Tibial nerve (tissue), 4 donors: ENCODE results near the gene LTBP2. TPM values are rescaled to one million over a fixed set of nuclear protein-coding genes. Genes with fewer than 3 reads are reported as not detected.
A peak's percentile ranks its signal among the peaks of the same experiment; 100 is the strongest.

Experiments used
- DNase-seq, 2 donors: peaks; one replicate each; pipeline ENCODE4 v3.0.0-alpha.2; 2019; ENCODE audit warnings: low spot score in 2 of 2
- H3K27ac ChIP-seq, 4 donors: fragments of 200-600 bp; sonication (generic) in 3 of 4; one replicate each; pipeline ENCODE4 v1.5.1; 2017 to 2019; ENCODE audit warnings: mild to moderate bottlenecking in 1 of 4
- H3K27me3 ChIP-seq, 2 donors: fragments of 200-600 bp; sonication (generic) in 1 of 2; one replicate each; pipeline versions ENCODE4 v1.5.1 to v1.6.0; 2017 to 2019
- H3K36me3 ChIP-seq, 3 donors: fragments of 200-600 bp; sonication (generic); one replicate each; pipeline ENCODE4 v1.5.1; 2018 to 2019
- H3K4me1 ChIP-seq, 4 donors: fragments of 200-600 bp; sonication (generic) in 3 of 4; one replicate each; pipeline ENCODE4 v1.5.1; 2017 to 2019
- H3K4me3 ChIP-seq, 4 donors: fragments of 200-600 bp; sonication (generic) in 3 of 4; one replicate each; pipeline ENCODE4 v1.5.1; 2017 to 2019; ENCODE audit warnings: mild to moderate bottlenecking in 1 of 4, moderate library complexity in 1 of 4
- H3K9me3 ChIP-seq, 4 donors: fragments of 200-600 bp; sonication (generic) in 3 of 4; one replicate each; pipeline ENCODE4 v1.5.1; 2017 to 2019
- EP300 ChIP-seq, 2 donors: sonication (generic); formaldehyde crosslinking; IDR thresholded peaks; one replicate each; pipeline ENCODE4 v1.6.1; 2017; ENCODE audit warnings: antibody characterized with exemption in 2 of 2, mild to moderate bottlenecking in 1 of 2
- POLR2A ChIP-seq, 2 donors: fragments of 450-650 bp; IDR thresholded peaks; one replicate each; pipeline ENCODE4 v1.6.1; 2017; ENCODE audit warnings: antibody characterized with exemption in 2 of 2, mild to moderate bottlenecking in 2 of 2, moderate library complexity in 2 of 2
- WGBS, 2 donors: methylation state at CpG; one replicate each; pipeline ENCODE4 v1.1.5; 2018; 5-methylcytosine and 5-hydroxymethylcytosine counted together
- total RNA-seq, 4 donors: library from RNA; depleted of rRNA; stranded (reverse); fragments of >200 nt; gene quantifications; one replicate each; pipeline ENCODE4 v1.1.0, GENCODE V29; 2016
- TF ChIP-seq, protein P1 (sequence below), 5 experiments: fragments of 200-600 bp in 3 of 5; fragments of 450-650 bp in 2 of 5; sonication (generic) in 3 of 5; IDR thresholded peaks; one replicate each; pipeline ENCODE4 v1.5.1; 2016 to 2019; ENCODE audit warnings: antibody characterized with exemption in 5 of 5, mild to moderate bottlenecking in 3 of 5, moderate library complexity in 2 of 5

Gene LTBP2
- total RNA-seq, 4 donors from 2014 or later = 67.1 to 276 (median 134) TPM

DNA sequence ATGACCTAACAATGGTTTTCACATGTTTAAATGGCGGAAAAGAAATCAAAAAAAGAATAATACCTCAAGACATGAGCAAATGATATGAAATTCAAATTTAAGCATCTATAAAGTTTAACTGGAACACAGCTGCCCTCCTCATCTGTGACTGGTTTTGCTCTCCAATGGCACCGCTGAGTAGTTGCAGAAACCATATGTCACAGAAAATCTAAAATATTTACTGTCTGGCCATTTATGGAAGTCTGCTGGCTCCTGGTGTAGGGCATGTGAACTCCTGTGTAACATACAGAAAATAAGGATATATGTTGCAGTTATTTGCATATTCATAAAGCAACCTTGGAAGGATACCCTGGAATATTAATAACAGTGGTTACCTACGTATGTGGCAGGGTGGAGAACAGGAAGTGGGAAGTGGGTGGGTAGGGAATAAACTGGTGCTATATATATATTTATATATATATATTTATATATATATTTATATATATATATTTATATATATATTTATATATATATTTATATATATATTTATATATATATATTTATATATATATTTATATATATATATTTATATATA, 48.4 kb downstream of the LTBP2 start:
- H3K27me3 ChIP-seq = no peaks in the 10 kb centered on the region
- H3K27ac ChIP-seq = peak overlapping the region in 1 of 4 donors; percentile 54
- H3K4me3 ChIP-seq = no peak overlapping the region
- no peak for DNase-seq
- H3K4me1 ChIP-seq = peaks cover 0 to 47% (median 16%) of the 10 kb centered on the region in 4 donors
- WGBS, 2 donors = 78 to 82% methylated on average over 3 of the region's 3 CpGs
- H3K36me3 ChIP-seq = no peaks in the 10 kb centered on the region
- no peaks in the 10 kb centered on the region for H3K9me3 ChIP-seq
- TF ChIP-seq, protein P1, sequence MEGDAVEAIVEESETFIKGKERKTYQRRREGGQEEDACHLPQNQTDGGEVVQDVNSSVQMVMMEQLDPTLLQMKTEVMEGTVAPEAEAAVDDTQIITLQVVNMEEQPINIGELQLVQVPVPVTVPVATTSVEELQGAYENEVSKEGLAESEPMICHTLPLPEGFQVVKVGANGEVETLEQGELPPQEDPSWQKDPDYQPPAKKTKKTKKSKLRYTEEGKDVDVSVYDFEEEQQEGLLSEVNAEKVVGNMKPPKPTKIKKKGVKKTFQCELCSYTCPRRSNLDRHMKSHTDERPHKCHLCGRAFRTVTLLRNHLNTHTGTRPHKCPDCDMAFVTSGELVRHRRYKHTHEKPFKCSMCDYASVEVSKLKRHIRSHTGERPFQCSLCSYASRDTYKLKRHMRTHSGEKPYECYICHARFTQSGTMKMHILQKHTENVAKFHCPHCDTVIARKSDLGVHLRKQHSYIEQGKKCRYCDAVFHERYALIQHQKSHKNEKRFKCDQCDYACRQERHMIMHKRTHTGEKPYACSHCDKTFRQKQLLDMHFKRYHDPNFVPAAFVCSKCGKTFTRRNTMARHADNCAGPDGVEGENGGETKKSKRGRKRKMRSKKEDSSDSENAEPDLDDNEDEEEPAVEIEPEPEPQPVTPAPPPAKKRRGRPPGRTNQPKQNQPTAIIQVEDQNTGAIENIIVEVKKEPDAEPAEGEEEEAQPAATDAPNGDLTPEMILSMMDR (IDR thresholded peaks at IDR 0.05) = no peak
- TF ChIP-seq EP300 (IDR thresholded peaks at IDR 0.05) (no peak), POLR2A (IDR thresholded peaks at IDR 0.05) (no peak)

DNA sequence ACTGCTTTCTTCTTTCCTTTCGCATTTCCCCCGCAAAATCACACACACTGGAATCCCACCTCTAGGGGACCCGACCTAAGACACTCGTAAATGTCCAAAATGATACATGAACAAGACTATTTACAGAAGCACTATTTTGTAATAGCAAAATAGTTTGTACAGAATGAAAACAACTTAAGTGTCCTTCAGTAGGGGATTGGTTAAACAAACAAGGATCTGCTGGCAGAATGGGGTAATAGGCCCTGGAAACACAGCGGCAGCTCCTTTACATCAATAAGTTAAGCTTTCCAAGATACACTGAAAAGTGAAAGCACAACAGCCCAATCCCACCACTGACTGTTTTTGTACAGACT, 48.8 kb downstream of the LTBP2 start:
- no peaks in the 10 kb centered on the region for H3K27me3 ChIP-seq
- WGBS, 2 donors = 54 to 64% methylated on average over 5 of the region's 5 CpGs
- no peaks in the 10 kb centered on the region for H3K9me3 ChIP-seq
- peak overlapping the region in 1 of 4 donors; percentile 54 for H3K27ac ChIP-seq
- no peak for TF ChIP-seq POLR2A (IDR thresholded peaks at IDR 0.05)
- TF ChIP-seq EP300 (IDR thresholded peaks at IDR 0.05) = no peak
- TF ChIP-seq, protein P1 (IDR thresholded peaks at IDR 0.05) = no peak
- H3K4me3 ChIP-seq = no peak overlapping the region
- H3K4me1 ChIP-seq = peaks cover 0 to 43% (median 16%) of the 10 kb centered on the region in 4 donors
- H3K36me3 ChIP-seq = no peaks in the 10 kb centered on the region
- DNase-seq = no peak

DNA sequence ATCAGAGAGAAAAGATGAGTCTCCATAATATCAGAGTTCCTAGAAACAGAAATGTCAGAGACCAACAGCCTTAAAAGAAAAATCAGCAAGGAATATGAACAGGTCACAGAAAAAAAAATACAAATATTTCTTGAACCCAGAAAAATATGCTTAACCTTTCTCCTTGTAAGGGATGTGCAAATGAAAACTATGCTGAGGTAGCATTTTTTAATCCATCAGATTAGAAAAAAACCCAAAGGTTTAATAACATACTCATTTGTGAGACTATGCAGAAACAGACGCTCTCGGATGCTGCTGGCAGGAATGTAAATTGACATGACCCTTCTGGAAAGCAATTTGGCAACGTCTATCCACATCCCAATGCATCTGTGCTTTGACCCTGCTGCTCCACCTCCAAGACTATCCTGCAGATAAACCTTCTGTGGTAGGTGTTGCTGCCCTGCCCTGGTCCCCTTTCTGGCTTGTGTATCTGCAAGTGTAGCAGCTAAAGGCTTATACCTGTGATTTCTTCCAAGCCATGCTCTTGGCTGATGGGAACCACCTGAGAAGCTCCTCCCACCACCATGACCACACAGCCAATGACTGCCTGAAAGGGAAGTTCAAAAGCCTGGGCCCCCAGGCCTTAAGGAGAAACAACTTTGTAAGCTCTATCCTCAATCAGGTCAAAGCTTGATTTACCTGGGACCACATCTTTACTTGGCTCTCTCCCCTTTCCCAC, 49.4 kb downstream of the LTBP2 start:
- 21 to 29% methylated on average over 3 of the region's 3 CpGs for WGBS, 2 donors
- DNase-seq = no peak
- Histone ChIP-seq H3K4me3 (no peak overlapping the region), H3K4me1 (peaks cover 0 to 37% (median 16%) of the 10 kb centered on the region in 4 donors), H3K36me3 (no peaks in the 10 kb centered on the region), H3K9me3 (no peaks in the 10 kb centered on the region), H3K27me3 (no peaks in the 10 kb centered on the region), H3K27ac (peak overlapping the region in 1 of 4 donors; percentile 54)
- no peak for TF ChIP-seq POLR2A (IDR thresholded peaks at IDR 0.05)
- TF ChIP-seq, protein P1 (IDR thresholded peaks at IDR 0.05) = no peak
- TF ChIP-seq EP300 (IDR thresholded peaks at IDR 0.05) = no peak

- Histone ChIP-seq H3K27me3 (no peaks in the 10 kb centered on the region), H3K9me3 (no peaks in the 10 kb centered on the region), H3K27ac (peak overlapping the region in 1 of 4 donors; percentile 21), H3K4me3 (no peak overlapping the region), H3K36me3 (peaks cover 0 to 7% (median 0%) of the 10 kb centered on the region in 3 donors), H3K4me1 (peaks cover 0 to 15% (median 4%) of the 10 kb centered on the region in 4 donors)
- 81 to 96% methylated on average over 1 of the region's 1 CpG for WGBS, 2 donors
- DNase-seq = no peak
- TF ChIP-seq EP300 (IDR thresholded peaks at IDR 0.05) (no peak), POLR2A (IDR thresholded peaks at IDR 0.05) (no peak)
- TF ChIP-seq, protein P1 (IDR thresholded peaks at IDR 0.05) = no peak
Measured at GRCh38 chr14:74558655-74559054, 53.4 kb downstream of the LTBP2 start.

DNA sequence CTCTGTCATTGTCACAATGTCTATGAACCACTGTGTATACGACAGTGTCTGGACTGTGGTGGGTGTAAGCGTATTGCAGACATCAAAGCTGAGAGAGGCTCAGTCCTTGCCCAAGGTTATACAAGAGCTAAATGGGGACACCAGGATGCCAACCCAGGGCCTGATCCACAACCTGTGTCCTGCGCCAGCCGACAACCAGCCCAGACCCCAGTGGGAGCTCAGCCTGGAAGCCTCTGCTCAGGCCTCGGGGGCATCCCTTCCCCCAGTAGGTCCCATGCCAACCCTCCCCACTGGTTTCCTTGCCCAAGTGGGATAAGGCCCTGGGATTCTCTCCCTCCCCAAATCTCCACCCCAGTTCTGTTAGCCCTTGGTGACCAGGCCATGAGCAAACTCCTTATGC, 54.3 kb downstream of the LTBP2 start:
- 60 to 76% methylated on average over 5 of the region's 5 CpGs for WGBS, 2 donors

More for the DNA sequence above, 54.3 kb downstream of the LTBP2 start:
- H3K36me3 ChIP-seq = peaks cover 0 to 14% (median 0%) of the 10 kb centered on the region in 3 donors
- no peak overlapping the region for H3K4me3 ChIP-seq
- DNase-seq = no peak
- H3K4me1 ChIP-seq = peaks cover 0 to 15% (median 0%) of the 10 kb centered on the region in 4 donors
- H3K27me3 ChIP-seq = no peaks in the 10 kb centered on the region
- H3K27ac ChIP-seq = peak overlapping the region in 2 of 4 donors; percentile 21 to 62
- no peaks in the 10 kb centered on the region for H3K9me3 ChIP-seq
- TF ChIP-seq EP300 (IDR thresholded peaks at IDR 0.05) = no peak
- TF ChIP-seq, protein P1 (IDR thresholded peaks at IDR 0.05) = no peak
- TF ChIP-seq POLR2A (IDR thresholded peaks at IDR 0.05) = no peak
